A673 (cell line): ENCODE data around the gene TERB1.

ENCODE experiments used
- CTCF ChIP-seq: fragments of 300-800, 200-600 bp; sonication (generic); conservative IDR thresholded peaks from 2 replicates; pipeline ENCODE4 v1.5.1; 2017; ENCODE audit warnings: low read depth, mild to moderate bottlenecking, antibody characterized with exemption, low read length, moderate library complexity, mixed read lengths
- EZH2 ChIP-seq: fragments of 200-600 bp; sonication (generic); IDR thresholded peaks from 2 replicates; pipeline ENCODE4 v1.6.1; 2017; ENCODE audit warnings: borderline replicate concordance, low read depth, mild to moderate bottlenecking, mixed read lengths, antibody characterized with exemption, low read length; ENCODE audit not compliant: poor library complexity, severe bottlenecking

- TF ChIP-seq EZH2 (no peak), CTCF (no peak)
Observed at GRCh38 chr16:66713076-66713475, 88.3 kb downstream of the TERB1 start.
